ENCODE data around the gene GANC.
"Not testable (repeated sequence)": the region's sequence is repeated elsewhere in the genome, so short reads cannot be mapped to it uniquely, and the experiment has no call there.

The GANC gene

GRCh38 chr15:42313463-42313862, 40.5 kb downstream of the GANC start:
- H3K36me3 ChIP-seq (ENCODE audit: control insufficient read depth in 2 of 2, insufficient read depth in 2 of 2, low read length in 2 of 2) = peaks cover 14 to 30% of the 10 kb centered on the region in 2 donors
- H3K27ac ChIP-seq (ENCODE audit: low read depth in 2 of 2, low read length in 2 of 2) = no peak overlapping the region
- no peaks in the 10 kb centered on the region for H3K9me3 ChIP-seq (ENCODE audit: control insufficient read depth in 2 of 2, low read length in 2 of 2)
- H3K4me1 ChIP-seq (ENCODE audit: control insufficient read depth in 2 of 2, insufficient read depth in 2 of 2, low read length in 2 of 2) = peaks cover 0 to 2% of the 10 kb centered on the region in 2 donors
- no peaks in the 10 kb centered on the region for H3K27me3 ChIP-seq (ENCODE audit: control insufficient read depth in 2 of 2, insufficient read depth in 2 of 2, low read length in 2 of 2)
- H3K9ac ChIP-seq (ENCODE audit: low read depth in 1 of 2, low read length in 2 of 2) = no peak overlapping the region
- H3K4me3 ChIP-seq (ENCODE audit: low read length in 2 of 2) = no peak overlapping the region

- no peak overlapping the region for H3K4me3 ChIP-seq (ENCODE audit: low read length in 2 of 2)
- H3K36me3 ChIP-seq (ENCODE audit: control insufficient read depth in 2 of 2, insufficient read depth in 2 of 2, low read length in 2 of 2) = peaks cover 11 to 23% of the 10 kb centered on the region in 2 donors
- H3K27ac ChIP-seq (ENCODE audit: low read depth in 2 of 2, low read length in 2 of 2) = no peak overlapping the region
- peaks cover 0 to 2% of the 10 kb centered on the region in 2 donors for H3K4me1 ChIP-seq (ENCODE audit: control insufficient read depth in 2 of 2, insufficient read depth in 2 of 2, low read length in 2 of 2)
- no peaks in the 10 kb centered on the region for H3K27me3 ChIP-seq (ENCODE audit: control insufficient read depth in 2 of 2, insufficient read depth in 2 of 2, low read length in 2 of 2)
- no peak overlapping the region for H3K9ac ChIP-seq (ENCODE audit: low read depth in 1 of 2, low read length in 2 of 2)
- H3K9me3 ChIP-seq (ENCODE audit: control insufficient read depth in 2 of 2, low read length in 2 of 2) = no peaks in the 10 kb centered on the region
These were observed 41.8 kb downstream of the GANC start for GRCh38 chr15:42314818-42315217.

- Histone ChIP-seq H3K4me1 (ENCODE audit: control insufficient read depth in 2 of 2, insufficient read depth in 2 of 2, low read length in 2 of 2) (peaks cover 0 to 2% of the 10 kb centered on the region in 2 donors), H3K9ac (ENCODE audit: low read depth in 1 of 2, low read length in 2 of 2) (no peak overlapping the region), H3K27ac (ENCODE audit: low read depth in 2 of 2, low read length in 2 of 2) (no peak overlapping the region), H3K4me3 (ENCODE audit: low read length in 2 of 2) (no peak overlapping the region), H3K9me3 (ENCODE audit: control insufficient read depth in 2 of 2, low read length in 2 of 2) (no peaks in the 10 kb centered on the region), H3K36me3 (ENCODE audit: control insufficient read depth in 2 of 2, insufficient read depth in 2 of 2, low read length in 2 of 2) (peaks cover 6 to 16% of the 10 kb centered on the region in 2 donors), H3K27me3 (ENCODE audit: control insufficient read depth in 2 of 2, insufficient read depth in 2 of 2, low read length in 2 of 2) (no peaks in the 10 kb centered on the region)
These were observed 42.5 kb downstream of the GANC start for GRCh38 chr15:42315521-42315920.

- H3K4me3 ChIP-seq (ENCODE audit: low read length in 2 of 2); H3K9ac ChIP-seq (ENCODE audit: low read depth in 1 of 2, low read length in 2 of 2); H3K4me1 ChIP-seq (ENCODE audit: control insufficient read depth in 2 of 2, insufficient read depth in 2 of 2, low read length in 2 of 2); H3K27me3 ChIP-seq (ENCODE audit: control insufficient read depth in 2 of 2, insufficient read depth in 2 of 2, low read length in 2 of 2); H3K9me3 ChIP-seq (ENCODE audit: control insufficient read depth in 2 of 2, low read length in 2 of 2); H3K27ac ChIP-seq (ENCODE audit: low read depth in 2 of 2, low read length in 2 of 2): not testable (repeated sequence)
- H3K36me3 ChIP-seq (ENCODE audit: control insufficient read depth in 2 of 2, insufficient read depth in 2 of 2, low read length in 2 of 2) = peaks cover 2 to 11% of the 10 kb centered on the region in 2 donors
These were observed 43.3 kb downstream of the GANC start for GRCh38 chr15:42316282-42316805.

- Histone ChIP-seq H3K36me3 (ENCODE audit: control insufficient read depth in 2 of 2, insufficient read depth in 2 of 2, low read length in 2 of 2) (peaks cover 4 to 13% of the 10 kb centered on the region in 2 donors), H3K9ac (ENCODE audit: low read depth in 1 of 2, low read length in 2 of 2) (no peak overlapping the region), H3K27me3 (ENCODE audit: control insufficient read depth in 2 of 2, insufficient read depth in 2 of 2, low read length in 2 of 2) (no peaks in the 10 kb centered on the region), H3K4me1 (ENCODE audit: control insufficient read depth in 2 of 2, insufficient read depth in 2 of 2, low read length in 2 of 2) (peaks cover 0 to 2% of the 10 kb centered on the region in 2 donors), H3K4me3 (ENCODE audit: low read length in 2 of 2) (no peak overlapping the region), H3K27ac (ENCODE audit: low read depth in 2 of 2, low read length in 2 of 2) (no peak overlapping the region), H3K9me3 (ENCODE audit: control insufficient read depth in 2 of 2, low read length in 2 of 2) (no peaks in the 10 kb centered on the region)
These were observed 46.2 kb downstream of the GANC start for GRCh38 chr15:42319206-42319605.

GRCh38 chr15:42324308-42324707, 51.3 kb downstream of the GANC start:
- H3K9me3 ChIP-seq (ENCODE audit: control insufficient read depth in 2 of 2, low read length in 2 of 2) = no peaks in the 10 kb centered on the region
- no peak overlapping the region for H3K27ac ChIP-seq (ENCODE audit: low read depth in 2 of 2, low read length in 2 of 2)
- H3K36me3 ChIP-seq (ENCODE audit: control insufficient read depth in 2 of 2, insufficient read depth in 2 of 2, low read length in 2 of 2) = peaks cover 16 to 38% of the 10 kb centered on the region in 2 donors
- H3K9ac ChIP-seq (ENCODE audit: low read depth in 1 of 2, low read length in 2 of 2) = no peak overlapping the region
- H3K4me1 ChIP-seq (ENCODE audit: control insufficient read depth in 2 of 2, insufficient read depth in 2 of 2, low read length in 2 of 2) = no peaks in the 10 kb centered on the region
- H3K4me3 ChIP-seq (ENCODE audit: low read length in 2 of 2) = no peak overlapping the region
- H3K27me3 ChIP-seq (ENCODE audit: control insufficient read depth in 2 of 2, insufficient read depth in 2 of 2, low read length in 2 of 2) = no peaks in the 10 kb centered on the region

GRCh38 chr15:42329161-42329560, 56.2 kb downstream of the GANC start:
- no peaks in the 10 kb centered on the region for H3K9me3 ChIP-seq (ENCODE audit: control insufficient read depth in 2 of 2, low read length in 2 of 2)
- no peak overlapping the region for H3K9ac ChIP-seq (ENCODE audit: low read depth in 1 of 2, low read length in 2 of 2)
- no peak overlapping the region for H3K4me3 ChIP-seq (ENCODE audit: low read length in 2 of 2)
- H3K4me1 ChIP-seq (ENCODE audit: control insufficient read depth in 2 of 2, insufficient read depth in 2 of 2, low read length in 2 of 2) = no peaks in the 10 kb centered on the region
- no peak overlapping the region for H3K27ac ChIP-seq (ENCODE audit: low read depth in 2 of 2, low read length in 2 of 2)
- no peaks in the 10 kb centered on the region for H3K27me3 ChIP-seq (ENCODE audit: control insufficient read depth in 2 of 2, insufficient read depth in 2 of 2, low read length in 2 of 2)
- H3K36me3 ChIP-seq (ENCODE audit: control insufficient read depth in 2 of 2, insufficient read depth in 2 of 2, low read length in 2 of 2) = peaks cover 19 to 31% of the 10 kb centered on the region in 2 donors

- Histone ChIP-seq H3K9me3 (ENCODE audit: control insufficient read depth in 2 of 2, low read length in 2 of 2) (no peaks in the 10 kb centered on the region), H3K9ac (ENCODE audit: low read depth in 1 of 2, low read length in 2 of 2) (no peak overlapping the region), H3K36me3 (ENCODE audit: control insufficient read depth in 2 of 2, insufficient read depth in 2 of 2, low read length in 2 of 2) (peaks cover 19 to 32% of the 10 kb centered on the region in 2 donors), H3K4me1 (ENCODE audit: control insufficient read depth in 2 of 2, insufficient read depth in 2 of 2, low read length in 2 of 2) (no peaks in the 10 kb centered on the region), H3K27ac (ENCODE audit: low read depth in 2 of 2, low read length in 2 of 2) (no peak overlapping the region), H3K4me3 (ENCODE audit: low read length in 2 of 2) (no peak overlapping the region), H3K27me3 (ENCODE audit: control insufficient read depth in 2 of 2, insufficient read depth in 2 of 2, low read length in 2 of 2) (no peaks in the 10 kb centered on the region)
These were observed 57.0 kb downstream of the GANC start for GRCh38 chr15:42329992-42330391.

- Histone ChIP-seq H3K36me3 (ENCODE audit: control insufficient read depth in 2 of 2, insufficient read depth in 2 of 2, low read length in 2 of 2) (peaks cover 16 to 27% of the 10 kb centered on the region in 2 donors), H3K27ac (ENCODE audit: low read depth in 2 of 2, low read length in 2 of 2) (no peak overlapping the region), H3K4me3 (ENCODE audit: low read length in 2 of 2) (no peak overlapping the region), H3K4me1 (ENCODE audit: control insufficient read depth in 2 of 2, insufficient read depth in 2 of 2, low read length in 2 of 2) (no peaks in the 10 kb centered on the region), H3K9me3 (ENCODE audit: control insufficient read depth in 2 of 2, low read length in 2 of 2) (no peaks in the 10 kb centered on the region), H3K9ac (ENCODE audit: low read depth in 1 of 2, low read length in 2 of 2) (no peak overlapping the region), H3K27me3 (ENCODE audit: control insufficient read depth in 2 of 2, insufficient read depth in 2 of 2, low read length in 2 of 2) (no peaks in the 10 kb centered on the region)
These were observed 58.2 kb downstream of the GANC start for GRCh38 chr15:42331235-42331634.

- Histone ChIP-seq H3K27me3 (ENCODE audit: control insufficient read depth in 2 of 2, insufficient read depth in 2 of 2, low read length in 2 of 2) (no peaks in the 10 kb centered on the region), H3K27ac (ENCODE audit: low read depth in 2 of 2, low read length in 2 of 2) (no peak overlapping the region), H3K9ac (ENCODE audit: low read depth in 1 of 2, low read length in 2 of 2) (no peak overlapping the region), H3K4me1 (ENCODE audit: control insufficient read depth in 2 of 2, insufficient read depth in 2 of 2, low read length in 2 of 2) (no peaks in the 10 kb centered on the region), H3K4me3 (ENCODE audit: low read length in 2 of 2) (no peak overlapping the region), H3K36me3 (ENCODE audit: control insufficient read depth in 2 of 2, insufficient read depth in 2 of 2, low read length in 2 of 2) (peaks cover 11 to 19% of the 10 kb centered on the region in 2 donors), H3K9me3 (ENCODE audit: control insufficient read depth in 2 of 2, low read length in 2 of 2) (no peaks in the 10 kb centered on the region)
These were observed 59.3 kb downstream of the GANC start for GRCh38 chr15:42332331-42332730.

- no peak overlapping the region for H3K4me3 ChIP-seq (ENCODE audit: low read length in 2 of 2)
- no peaks in the 10 kb centered on the region for H3K27me3 ChIP-seq (ENCODE audit: control insufficient read depth in 2 of 2, insufficient read depth in 2 of 2, low read length in 2 of 2)
- H3K9ac ChIP-seq (ENCODE audit: low read depth in 1 of 2, low read length in 2 of 2) = no peak overlapping the region
- peaks cover 5 to 8% of the 10 kb centered on the region in 2 donors for H3K36me3 ChIP-seq (ENCODE audit: control insufficient read depth in 2 of 2, insufficient read depth in 2 of 2, low read length in 2 of 2)
- no peaks in the 10 kb centered on the region for H3K9me3 ChIP-seq (ENCODE audit: control insufficient read depth in 2 of 2, low read length in 2 of 2)
- no peak overlapping the region for H3K27ac ChIP-seq (ENCODE audit: low read depth in 2 of 2, low read length in 2 of 2)
- H3K4me1 ChIP-seq (ENCODE audit: control insufficient read depth in 2 of 2, insufficient read depth in 2 of 2, low read length in 2 of 2) = no peaks in the 10 kb centered on the region
These were observed 62.1 kb downstream of the GANC start for GRCh38 chr15:42335074-42335473.
